GM12872 (cell line): ENCODE data around the gene FAM89A.

ENCODE experiments used
- CTCF ChIP-seq: IDR thresholded peaks from 3 replicates; pipeline ENCODE4 v1.5.1; 2011; ENCODE audit warnings: low read depth, mild to moderate bottlenecking, low read length, moderate library complexity; ENCODE audit not compliant: insufficient read depth

FAM89A gene

DNA sequence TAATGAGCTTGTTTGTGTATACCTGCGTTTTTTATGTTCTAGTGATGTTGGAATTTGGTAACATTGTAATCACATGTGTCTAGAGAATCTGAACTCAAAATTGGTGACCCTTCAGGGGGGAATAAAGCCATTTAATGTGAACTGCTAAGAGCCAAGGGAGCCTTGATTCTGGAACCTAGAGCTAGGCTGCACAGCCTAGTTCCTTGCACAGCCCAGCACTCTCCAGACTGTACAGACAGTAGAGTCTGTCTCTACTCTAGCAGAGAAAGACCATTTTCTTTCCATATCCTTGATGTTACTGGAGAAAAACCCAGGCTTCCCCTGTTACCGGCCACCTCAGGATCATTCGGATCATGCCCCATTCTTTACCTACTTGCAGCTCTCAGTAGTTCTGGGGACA, 52.6 kb downstream of the FAM89A start:
- TF ChIP-seq CTCF: no peak

DNA sequence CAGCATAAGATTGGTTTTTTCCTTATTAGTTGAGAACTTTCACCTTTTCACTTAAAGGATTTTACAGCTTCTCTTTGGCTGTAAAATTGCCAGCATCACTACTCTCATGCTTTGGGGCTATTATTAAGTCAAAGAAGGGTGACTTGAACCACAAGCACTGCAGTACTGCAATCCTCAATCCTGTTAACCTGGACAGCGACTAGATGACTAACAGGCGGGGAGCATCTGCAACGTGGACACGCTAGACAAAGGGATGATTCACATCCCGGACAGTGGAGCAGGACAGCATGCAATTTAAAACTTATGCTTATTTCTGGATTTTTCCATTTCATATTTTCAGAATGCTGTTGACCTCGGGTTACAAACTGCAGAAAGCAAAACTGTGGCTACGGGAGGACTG, 53.1 kb downstream of the FAM89A start:
- TF ChIP-seq CTCF: no peak

- no peak for TF ChIP-seq CTCF
These were observed 54.3 kb downstream of the FAM89A start for GRCh38 chr1:230985711-230986110.

GRCh38 chr1:230983811-230984210, 56.2 kb downstream of the FAM89A start:
- no peak for TF ChIP-seq CTCF

DNA sequence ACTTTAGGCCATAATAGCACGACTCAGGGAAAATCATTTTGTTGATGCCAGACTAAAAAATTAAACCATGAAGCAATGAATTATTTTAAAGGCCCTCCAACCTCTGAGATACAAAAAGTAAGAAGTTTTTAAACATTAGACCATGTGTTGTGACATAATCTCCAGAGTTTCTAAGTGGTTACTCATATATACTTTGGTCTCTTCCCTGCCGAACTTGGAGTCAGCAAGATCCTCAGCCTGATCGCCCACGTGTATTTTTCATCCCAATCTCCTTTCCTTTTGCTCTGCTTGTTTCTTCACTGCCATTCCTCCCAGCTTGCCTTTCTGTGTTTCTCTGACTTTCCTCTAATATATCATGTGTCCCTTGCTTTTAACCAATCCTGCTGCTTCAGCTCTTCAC, 57.4 kb downstream of the FAM89A start:
- TF ChIP-seq CTCF: no peak

GRCh38 chr1:230979952-230980351, 60.1 kb downstream of the FAM89A start:
- no peak for TF ChIP-seq CTCF

DNA sequence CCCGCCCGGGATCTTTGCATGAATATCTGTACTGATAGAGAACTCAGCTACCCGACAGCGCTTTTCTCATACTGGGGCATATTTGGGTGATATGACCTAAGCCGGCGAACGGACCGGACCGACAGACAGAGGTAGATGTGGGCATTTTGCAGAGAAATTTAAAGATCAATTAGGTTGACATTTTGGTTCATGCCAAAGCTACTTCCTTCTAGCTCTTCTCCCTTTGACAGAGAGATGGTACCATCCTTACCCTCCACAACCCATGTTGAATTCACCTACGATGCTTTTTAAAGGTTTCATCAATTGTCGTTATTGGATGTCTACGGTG, 60.7 kb downstream of the FAM89A start:
- TF ChIP-seq CTCF: no peak
